HG03039 (cell line): ENCODE data around the gene HNRNPH1.

Experiments
- ATAC-seq: cut with Tn5 transposase; IDR thresholded peaks from one replicate; pipeline ENCODE4 v1.9.1; 2021; ENCODE audit warnings: mild to moderate bottlenecking, moderate library complexity; ENCODE audit not compliant: unreplicated experiment

HNRNPH1 gene

DNA sequence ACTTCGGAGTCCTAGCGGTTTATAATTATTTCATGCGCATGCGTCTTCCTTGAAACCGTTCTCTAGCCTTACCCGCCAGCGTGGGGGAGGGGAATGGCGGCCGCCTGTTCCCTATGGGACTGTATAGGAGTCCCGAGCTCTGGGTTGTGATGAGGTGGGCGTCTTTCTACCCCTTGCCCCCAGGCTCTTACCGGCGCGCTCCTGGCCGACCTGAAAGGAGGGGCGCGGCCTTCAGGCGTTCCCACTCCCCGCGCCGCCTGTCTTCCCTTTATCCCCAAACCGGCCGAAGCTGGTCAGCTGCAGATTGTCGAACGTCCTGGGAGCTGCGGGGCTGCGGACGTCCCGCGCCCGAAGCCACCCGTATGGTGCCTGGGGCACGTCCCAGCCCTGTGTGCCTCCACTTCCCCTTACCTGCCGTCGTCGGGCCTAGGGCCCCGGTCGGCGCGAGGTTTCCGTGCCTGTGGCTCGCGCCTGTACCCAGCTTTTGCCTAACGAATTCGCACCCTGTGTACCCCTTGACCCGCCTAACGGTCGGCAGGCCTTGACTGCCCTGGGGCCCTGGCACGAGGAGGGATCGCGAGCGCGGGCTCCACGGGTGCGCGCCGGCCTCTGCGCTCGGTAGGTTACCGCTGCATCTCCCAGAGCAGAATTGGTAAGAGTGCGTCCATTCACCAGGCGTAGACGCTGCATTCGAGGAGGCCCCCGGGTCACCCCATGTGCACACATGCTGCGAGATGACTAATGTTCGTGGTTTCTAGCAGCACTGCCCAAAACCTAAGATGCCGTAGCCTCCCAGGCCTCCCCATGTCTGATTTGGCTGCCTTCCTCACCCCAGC lies 653 bp upstream of the HNRNPH1 start:
- peak; percentile 10 for ATAC-seq

DNA sequence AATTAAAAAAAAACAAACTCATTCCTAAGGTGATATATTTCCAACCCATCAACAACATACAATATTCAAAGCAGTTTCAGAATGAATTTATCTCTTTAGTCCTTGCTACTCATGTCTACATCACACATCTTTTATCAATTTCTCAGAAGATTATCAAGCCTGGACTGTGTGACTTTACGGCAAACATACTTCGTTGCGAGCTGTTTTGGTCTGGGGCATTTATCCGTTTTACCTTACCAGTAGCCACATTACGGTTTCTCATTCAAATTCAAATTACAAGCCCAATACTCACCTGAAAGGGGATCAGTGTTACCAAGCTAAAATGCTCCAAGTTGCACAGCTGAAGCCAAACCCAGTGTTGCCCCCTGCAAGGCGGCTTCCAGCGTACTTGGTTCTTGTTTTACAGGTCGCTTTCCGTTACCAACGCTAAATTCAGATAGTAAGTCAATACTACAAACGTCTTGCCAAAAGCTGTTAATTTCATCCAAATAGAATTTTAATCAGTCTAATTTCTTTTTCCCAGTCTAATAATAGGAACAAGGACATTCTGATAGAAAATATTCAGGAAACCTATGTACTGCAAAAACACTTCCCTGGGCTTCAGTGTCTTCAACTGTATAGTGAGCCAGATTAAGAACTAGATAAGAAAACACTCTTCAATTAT lies 1.8 kb downstream of the HNRNPH1 start:
- ATAC-seq: no peak

DNA sequence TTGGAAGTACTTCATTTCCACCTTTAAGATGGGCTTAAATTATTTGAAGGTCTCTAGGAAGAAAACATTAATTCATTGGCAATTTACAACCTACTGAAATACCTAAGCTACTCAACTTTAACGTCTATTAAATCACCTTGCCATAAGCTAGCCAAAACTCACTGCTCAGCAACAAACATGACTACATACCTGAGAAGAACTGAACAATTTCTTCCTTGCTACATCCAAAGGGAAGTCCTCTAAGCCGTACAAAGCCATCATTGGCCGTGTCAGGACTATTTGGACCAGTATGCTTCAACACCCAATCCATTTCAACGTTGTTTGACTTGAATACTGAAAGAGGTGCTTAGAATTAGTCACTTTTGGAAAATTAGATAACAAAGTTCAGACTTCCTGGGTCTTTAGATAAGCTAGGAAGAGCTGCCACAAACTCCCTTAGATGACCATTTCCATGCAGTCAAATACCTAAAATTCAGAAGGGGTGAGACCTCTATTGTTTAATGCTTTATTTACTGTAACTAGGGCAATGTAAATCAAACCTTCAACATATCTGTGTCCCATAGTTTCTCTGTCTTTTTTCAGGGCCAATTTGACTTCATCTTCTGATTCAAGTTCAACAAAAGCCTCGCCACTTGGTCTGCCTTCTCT lies 2.6 kb downstream of the HNRNPH1 start:
- no peak for ATAC-seq

DNA sequence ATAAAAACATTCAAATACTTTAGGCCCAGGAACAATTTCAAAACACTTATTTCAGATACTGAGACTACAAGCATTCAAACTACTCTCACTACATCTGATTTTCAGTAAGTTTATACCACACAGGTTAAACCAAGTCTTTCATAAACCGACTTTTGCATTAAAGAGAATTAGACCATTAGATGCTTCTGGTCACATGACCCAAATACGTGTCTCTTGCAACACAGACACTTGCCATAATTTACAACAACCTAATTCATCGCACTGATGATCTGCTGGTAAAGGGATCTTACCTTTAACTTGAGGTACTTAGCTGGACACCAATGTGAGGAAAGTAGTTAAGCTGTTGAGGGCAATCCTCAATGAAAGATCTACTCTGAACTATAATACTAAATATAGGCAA lies 3.2 kb downstream of the HNRNPH1 start:
- ATAC-seq: no peak

DNA sequence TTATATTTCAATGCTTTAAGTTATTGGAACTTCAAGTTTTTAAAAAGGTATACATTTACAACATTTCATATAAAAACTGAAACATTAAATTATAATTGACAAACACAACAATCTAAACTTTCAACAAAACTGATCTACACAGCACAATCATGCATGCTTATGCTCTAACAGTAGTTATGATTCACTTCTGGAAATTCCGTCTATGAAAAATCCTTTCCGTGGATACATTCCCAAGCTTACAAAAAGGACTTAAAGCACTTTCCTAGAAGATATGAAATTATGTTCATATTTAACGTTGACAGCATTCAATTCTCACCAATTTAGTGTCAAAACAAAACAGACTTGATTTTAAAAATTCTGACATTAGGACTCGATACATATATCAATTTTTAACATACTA lies 3.7 kb downstream of the HNRNPH1 start:
- ATAC-seq: no peak

DNA sequence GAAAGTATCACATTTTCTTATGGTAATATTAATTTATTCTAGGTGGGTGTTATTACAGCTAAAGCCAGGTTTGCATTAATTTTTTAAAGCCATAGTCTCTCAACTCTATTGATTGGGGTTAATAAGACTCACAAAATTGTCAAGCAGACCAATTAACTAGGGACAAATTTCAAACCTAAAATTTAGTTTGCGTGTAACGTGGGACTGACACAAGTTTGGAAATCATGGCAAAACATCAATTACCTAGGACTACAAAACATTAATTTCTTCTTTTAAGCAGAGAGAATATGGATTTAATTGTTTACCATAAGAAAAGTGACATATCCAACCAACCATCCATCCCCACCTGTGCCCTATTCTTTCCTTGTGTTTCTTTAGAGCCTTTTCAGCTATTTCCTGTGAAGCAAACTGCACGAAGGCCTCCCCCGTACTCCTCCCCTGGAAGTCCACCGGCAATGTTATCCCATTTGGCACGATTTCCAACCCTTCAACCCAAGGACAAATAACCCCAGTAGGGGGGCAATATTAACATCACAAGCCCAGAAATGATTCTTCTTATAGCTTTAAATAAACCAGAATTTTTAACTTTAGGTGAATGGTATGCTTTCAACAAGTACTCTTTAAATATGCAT lies 4.4 kb downstream of the HNRNPH1 start:
- no peak for ATAC-seq

DNA sequence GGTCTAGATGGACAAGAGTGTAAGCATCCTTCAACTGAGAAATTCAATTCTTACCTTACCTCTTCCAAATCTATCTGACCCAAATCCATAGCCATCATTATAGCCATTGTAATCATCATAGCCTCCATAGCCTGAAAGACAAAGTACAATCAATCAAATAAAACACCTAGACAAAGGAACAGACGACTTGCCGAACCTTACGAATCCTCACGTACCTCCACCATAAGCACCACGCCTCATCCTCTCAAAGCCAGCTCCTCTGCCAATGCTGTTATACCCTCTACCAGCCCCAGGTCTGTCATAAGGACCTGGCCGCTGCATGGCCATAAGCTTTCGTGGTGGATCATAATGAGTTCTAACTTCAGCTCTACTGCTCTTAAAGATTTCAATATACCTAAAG lies 5.5 kb downstream of the HNRNPH1 start:
- ATAC-seq: no peak

DNA sequence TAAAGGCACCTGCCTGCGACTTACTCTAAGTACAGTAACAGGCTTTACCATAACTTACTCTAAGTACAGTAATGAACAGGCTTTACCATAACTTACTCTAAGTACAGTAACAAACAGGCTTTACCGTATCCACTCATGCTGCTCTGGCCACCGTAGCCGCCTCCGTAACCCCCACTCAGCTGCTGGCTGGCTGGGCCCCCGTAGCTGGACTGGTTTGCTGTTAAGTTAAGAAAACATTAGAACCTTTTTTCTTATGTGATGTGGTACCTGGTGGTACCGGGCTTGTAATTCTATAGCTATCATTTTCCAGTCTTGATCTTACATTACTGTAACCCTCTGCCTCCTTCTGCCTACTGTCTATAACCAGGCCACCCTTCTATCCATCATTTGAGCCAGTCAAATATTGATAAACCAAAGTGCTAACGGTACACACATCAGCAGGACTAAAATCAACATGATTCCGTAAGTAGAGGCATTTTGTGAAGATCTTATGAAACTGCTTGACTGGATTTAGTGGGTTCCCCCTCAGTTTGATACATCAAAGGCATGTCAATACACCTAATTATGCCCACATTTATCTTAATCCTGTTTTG lies 7.4 kb downstream of the HNRNPH1 start:
- no peak for ATAC-seq

DNA sequence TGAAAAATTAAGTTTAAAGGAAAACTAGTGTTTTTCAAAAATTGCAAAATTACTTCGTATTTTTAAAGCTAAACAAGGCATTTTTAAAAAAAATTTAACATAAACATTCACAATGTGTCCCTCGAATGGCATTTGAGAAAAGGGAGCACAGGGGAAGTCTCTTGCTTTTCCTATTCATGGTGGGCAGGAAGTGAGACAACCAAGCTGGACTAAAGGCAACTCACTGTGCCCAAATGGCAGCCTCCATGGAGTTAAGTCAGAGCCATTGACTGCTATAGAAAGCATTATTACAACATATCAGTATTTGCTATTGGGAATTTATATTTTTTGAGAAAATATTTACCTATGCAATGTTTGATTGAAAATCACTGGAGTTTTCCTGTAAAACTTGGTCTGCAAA lies 8.3 kb downstream of the HNRNPH1 start:
- ATAC-seq: no peak

DNA sequence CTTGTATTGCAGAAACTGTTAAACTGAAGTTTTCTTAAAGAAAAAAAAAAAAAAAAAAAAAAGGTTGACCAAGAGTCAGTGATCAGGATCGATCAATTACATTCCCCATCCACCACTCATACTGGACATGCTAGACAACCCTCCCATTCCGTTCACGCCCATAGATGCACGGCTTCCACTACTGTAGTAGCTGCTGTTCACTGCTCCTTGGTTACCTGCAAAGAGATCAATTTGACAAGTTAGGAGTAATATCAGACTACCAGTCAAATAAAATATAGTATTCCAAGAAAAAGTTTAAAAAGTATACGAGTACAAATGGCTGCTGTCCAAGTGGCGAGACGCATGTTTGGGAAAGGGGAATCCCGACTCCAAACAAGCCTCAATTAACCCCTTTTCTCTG lies 8.7 kb downstream of the HNRNPH1 start:
- no peak for ATAC-seq

DNA sequence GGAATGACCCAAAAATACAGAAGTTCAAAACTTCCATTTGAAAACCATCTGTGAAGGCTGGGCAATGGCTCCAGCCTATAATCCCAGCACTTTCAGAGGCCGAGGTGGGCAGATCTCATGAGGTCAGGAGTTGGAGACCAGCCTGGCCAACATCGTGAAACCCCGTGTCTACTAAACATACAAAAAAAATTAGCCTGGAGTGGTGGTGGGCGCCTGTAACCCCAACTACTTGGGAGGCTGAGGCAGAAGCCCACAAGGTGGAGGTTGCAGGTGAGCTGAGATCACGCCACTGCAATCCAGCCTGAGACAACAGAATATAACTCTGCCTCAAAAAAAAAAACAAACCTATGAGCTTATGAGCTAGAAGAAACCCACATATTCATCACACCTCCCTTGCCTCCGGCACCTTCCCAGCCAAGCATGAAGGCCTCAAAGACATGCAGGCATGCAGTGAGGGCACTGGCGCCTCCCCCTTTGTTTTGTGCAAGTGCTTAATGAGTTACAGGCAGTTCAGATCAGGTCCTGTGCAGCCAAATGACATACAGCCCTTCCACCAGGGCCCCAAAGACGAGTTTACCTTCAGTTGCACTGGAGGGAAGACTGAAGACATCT lies 9.9 kb downstream of the HNRNPH1 start:
- ATAC-seq: no peak

DNA sequence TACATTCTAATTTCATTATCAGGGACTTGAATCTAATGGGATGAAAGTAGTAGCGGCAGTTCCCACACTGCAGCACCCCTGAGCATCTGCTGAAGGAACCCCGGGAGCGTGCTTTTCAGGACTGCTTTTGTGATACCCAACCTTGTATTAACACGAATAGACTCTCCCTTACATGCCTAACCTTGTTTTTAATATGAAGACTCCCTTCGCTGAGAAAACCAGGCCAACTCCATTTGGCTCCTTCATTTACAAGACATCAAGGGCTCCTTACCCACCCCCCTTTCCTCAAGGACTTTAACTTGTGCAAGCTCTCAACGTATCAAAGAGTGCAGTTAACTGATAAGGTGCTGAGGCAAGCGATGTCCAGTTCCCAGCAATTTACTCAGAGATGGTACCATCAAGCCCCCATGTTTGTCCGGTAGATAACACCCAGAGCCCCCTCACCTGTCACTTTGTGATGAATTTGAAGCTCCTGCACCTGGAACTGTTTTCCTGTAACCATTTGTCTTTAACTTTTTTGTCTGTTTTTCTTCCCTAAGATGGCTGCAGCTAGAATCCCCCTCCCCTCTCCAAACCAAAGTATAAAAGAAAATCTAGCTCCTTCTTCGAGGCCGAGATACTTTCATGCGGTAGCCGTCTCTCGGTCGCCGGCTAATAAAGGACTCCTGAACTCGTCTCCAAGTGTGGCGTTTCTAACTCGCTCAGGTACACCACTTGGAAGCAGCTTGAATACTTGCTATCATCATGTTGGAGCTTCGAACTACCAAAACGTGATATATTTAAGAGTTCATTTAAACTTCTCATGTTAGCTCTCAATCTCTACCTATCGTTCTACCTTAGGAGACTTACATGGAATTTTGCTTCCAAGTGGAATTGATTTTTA lies 10.7 kb downstream of the HNRNPH1 start:
- no peak for ATAC-seq

DNA sequence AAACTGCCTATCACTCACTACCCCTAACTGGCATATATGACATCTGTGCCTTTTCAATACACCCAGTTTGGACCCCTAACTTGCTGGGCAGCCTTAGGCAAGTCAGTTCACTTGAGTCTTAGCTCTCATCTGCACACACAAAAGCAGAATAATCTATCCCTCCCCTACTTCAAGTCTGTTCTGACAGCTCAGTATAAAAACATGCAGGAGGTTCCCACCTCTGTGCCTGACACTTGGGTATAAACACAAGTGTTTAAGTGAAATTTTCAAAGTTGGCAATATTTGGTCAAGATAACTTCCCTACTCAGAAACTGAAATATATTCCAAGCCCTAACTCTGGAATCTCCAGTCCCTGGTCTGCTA lies 12.6 kb downstream of the HNRNPH1 start:
- no peak for ATAC-seq

DNA sequence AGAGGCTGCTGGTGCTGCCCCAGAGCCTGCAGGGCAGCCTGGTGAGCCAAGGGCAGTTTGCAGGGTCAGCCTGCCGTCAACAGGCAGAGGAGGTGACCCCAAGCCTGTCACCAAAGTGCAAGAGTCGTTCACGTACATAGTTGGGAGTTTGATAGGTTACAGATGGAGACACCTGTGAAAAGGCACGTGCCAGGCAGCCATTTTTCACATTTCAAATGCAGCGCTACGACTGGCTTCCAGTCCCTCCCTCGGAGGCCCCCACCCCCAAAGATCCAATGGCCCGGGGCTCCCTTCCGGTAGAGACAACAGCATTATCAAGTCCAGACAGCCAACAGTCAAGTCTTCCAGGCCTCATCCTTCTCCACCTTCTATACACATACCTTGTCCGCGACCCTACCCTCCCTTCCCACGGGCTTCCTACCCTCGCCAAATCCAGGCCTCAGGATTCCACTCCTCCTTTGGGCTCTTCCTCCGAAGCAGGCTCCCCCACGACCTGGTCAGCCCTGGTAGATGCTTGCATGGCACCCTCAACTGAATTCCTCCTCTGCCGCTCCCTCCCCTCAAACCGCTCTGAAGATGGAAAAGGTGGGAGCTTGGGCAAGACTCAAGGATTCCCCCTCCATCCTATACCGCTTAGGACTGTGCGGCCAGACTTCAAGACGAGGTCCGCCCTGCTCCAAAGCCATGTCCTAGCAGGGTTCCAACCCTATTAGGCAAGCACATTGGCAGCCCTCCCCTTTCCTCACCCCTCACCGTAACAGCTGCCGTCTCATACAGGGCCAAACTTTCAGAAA lies 13.2 kb downstream of the HNRNPH1 start:
- ATAC-seq: no peak

DNA sequence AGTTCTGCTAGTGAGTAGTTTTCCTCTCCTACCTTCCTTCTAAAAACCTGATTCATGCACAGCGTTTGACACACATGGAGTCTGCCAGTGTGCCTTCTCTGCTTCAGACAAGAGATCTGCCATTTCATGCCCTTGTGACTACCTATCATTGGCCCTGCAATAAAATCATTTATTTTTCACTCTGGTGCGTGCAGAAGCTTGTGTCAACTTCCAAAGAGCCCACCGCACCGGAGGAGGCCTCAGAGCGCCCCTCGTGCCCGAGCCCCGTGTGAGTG lies 13.7 kb downstream of the HNRNPH1 start:
- no peak for ATAC-seq

DNA sequence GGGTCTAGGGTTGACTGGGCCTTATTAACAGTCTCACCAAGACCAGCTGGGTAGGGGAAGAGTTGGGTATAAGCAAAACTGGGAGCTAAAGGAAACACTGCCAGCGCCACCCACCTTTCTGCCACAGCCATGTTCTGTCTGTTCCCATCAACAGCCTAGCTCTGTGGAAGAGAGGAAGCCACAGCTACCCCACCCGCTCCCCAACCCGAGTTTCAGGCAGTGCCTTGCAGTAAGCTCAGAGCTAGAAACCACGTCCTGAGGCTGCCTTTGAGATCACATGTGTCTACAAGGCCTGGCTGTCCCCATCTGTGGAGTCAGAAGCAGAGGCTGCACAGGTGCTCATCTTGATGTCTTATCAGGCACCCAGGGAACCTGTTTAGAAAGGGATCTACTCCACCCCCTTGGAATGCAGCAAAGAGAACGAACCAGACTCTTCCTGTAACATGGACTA lies 15.3 kb downstream of the HNRNPH1 start:
- no peak for ATAC-seq

DNA sequence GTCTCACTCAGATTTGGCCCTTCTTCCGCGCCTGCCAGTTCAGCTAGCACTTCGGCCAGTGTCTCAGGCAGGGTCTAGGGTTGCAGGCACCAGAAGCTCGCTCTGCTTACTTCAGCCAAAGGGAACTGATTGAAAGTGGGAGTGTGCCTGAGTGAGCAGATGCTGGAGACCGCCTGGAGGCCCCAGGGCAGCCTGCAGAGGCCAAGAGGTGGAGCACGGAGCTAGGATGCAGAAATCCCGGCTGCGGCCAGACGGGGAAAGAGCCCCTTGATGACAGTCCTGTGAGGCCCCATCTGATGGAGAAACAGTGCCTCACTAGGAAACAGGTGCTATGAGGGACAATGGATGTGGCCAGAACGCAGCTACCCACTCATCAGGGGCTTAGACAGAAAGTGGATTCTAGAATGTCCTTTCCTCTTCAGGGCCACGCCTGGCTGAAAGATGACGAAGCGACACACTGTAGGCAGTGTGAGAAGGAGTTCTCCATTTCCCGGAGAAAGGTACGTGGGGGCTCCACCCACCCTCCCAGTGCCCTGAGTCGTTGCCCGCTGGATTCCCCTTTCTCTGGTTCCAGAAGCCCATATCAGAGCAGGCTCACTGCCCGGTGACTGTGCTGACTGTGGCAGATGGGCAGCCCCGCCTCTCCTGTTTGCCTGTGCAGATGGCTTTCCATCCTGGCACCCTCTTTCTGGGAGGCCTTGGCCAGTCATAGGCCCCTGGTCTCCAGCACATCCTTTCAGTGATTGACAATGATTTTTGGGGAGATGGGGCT lies 16.1 kb downstream of the HNRNPH1 start:
- no peak for ATAC-seq

DNA sequence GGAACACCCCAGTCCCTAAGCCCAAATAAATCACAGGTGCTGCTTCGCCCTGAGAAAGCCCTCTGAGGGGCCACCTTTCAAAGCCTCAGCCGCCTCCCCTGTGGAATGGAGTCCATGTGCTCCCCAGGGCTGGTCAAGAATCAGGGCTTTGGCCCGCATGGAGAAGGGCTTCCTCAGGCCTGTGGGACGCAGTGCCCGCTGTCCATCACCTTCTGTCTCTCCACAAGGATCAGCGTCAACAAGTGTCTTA lies 16.6 kb downstream of the HNRNPH1 start:
- no peak for ATAC-seq
